Measurements from ENCODE around the gene PTGS1.
"Not testable (repeated sequence)": the region's sequence is repeated elsewhere in the genome, so short reads cannot be mapped to it uniquely, and the experiment has no call there.

The PTGS1 gene

GRCh38 chr9:122370869-122371755 lies at the start of gene PTGS1:
TSS of gene PTGS1 (plus strand) at chr9:122371024. CDS start at chr9:122371085, 61 bp downstream.
- TF ChIP-seq CTCF (IDR thresholded peaks at IDR 0.05; ENCODE audit: low read depth, low read length): no peak
- peak; percentile 94 for DNase-seq
- no peak within 1 kb of the TSS; the same call in 1 of the 2 replicates for H3K27ac ChIP-seq

GRCh38 chr9:122322553-122322952 lies 48.3 kb upstream of the PTGS1 start:
- H3K4me3 ChIP-seq (ENCODE audit: low read depth, low read length): no peak overlapping the region
- no peak overlapping the region for H3K27ac ChIP-seq
- no peaks in the 10 kb centered on the region for H3K27me3 ChIP-seq (ENCODE audit: insufficient read depth, low read depth, severe bottlenecking)
- no peak for TF ChIP-seq CTCF (IDR thresholded peaks at IDR 0.05; ENCODE audit: low read depth, low read length)
- H3K9me3 ChIP-seq (ENCODE audit: severe bottlenecking): no peaks in the 10 kb centered on the region
- H3K36me3 ChIP-seq: peaks cover 23% of the 10 kb centered on the region
- DNase-seq: no peak

More at GRCh38 chr9:122370869-122371755, at the start of gene PTGS1:
- Histone ChIP-seq H3K36me3 (no peaks in the 10 kb centered on the region), H3K9me3 (ENCODE audit: severe bottlenecking) (peaks cover 6% of the 10 kb centered on the region), H3K4me3 (ENCODE audit: low read depth, low read length) (peak within 1 kb of the TSS; percentile 53), H3K27me3 (ENCODE audit: insufficient read depth, low read depth, severe bottlenecking) (peaks cover 2% of the 10 kb centered on the region)

- H3K27me3 ChIP-seq (ENCODE audit: insufficient read depth, low read depth, severe bottlenecking); H3K4me3 ChIP-seq (ENCODE audit: low read depth, low read length); H3K27ac ChIP-seq; H3K9me3 ChIP-seq (ENCODE audit: severe bottlenecking); DNase-seq: not testable (repeated sequence)
- H3K36me3 ChIP-seq: peaks cover 15% of the 10 kb centered on the region; the same call in 1 of the 2 replicates
Measured at GRCh38 chr9:122324665-122325064, 46.2 kb upstream of the PTGS1 start.

GRCh38 chr9:122325124-122325523 lies 45.7 kb upstream of the PTGS1 start:
- DNase-seq: no peak
- no peak for TF ChIP-seq CTCF (IDR thresholded peaks at IDR 0.05; ENCODE audit: low read depth, low read length)
- Histone ChIP-seq H3K27ac (no peak overlapping the region), H3K27me3 (ENCODE audit: insufficient read depth, low read depth, severe bottlenecking) (no peaks in the 10 kb centered on the region), H3K4me3 (ENCODE audit: low read depth, low read length) (no peak overlapping the region), H3K36me3 (peaks cover 12% of the 10 kb centered on the region; the same call in 1 of the 2 replicates), H3K9me3 (ENCODE audit: severe bottlenecking) (no peaks in the 10 kb centered on the region)

GRCh38 chr9:122327175-122327574 lies 43.6 kb upstream of the PTGS1 start:
- no peak for DNase-seq
- Histone ChIP-seq H3K9me3 (ENCODE audit: severe bottlenecking) (no peaks in the 10 kb centered on the region), H3K36me3 (peaks cover 11% of the 10 kb centered on the region; the same call in 1 of the 2 replicates), H3K27me3 (ENCODE audit: insufficient read depth, low read depth, severe bottlenecking) (no peaks in the 10 kb centered on the region), H3K4me3 (ENCODE audit: low read depth, low read length) (no peak overlapping the region), H3K27ac (no peak overlapping the region)
- no peak for TF ChIP-seq CTCF (IDR thresholded peaks at IDR 0.05; ENCODE audit: low read depth, low read length)

- H3K27me3 ChIP-seq (ENCODE audit: insufficient read depth, low read depth, severe bottlenecking): no peaks in the 10 kb centered on the region
- H3K27ac ChIP-seq: no peak overlapping the region
- H3K4me3 ChIP-seq (ENCODE audit: low read depth, low read length): no peak overlapping the region
- H3K9me3 ChIP-seq (ENCODE audit: severe bottlenecking): no peaks in the 10 kb centered on the region
- no peak for TF ChIP-seq CTCF (IDR thresholded peaks at IDR 0.05; ENCODE audit: low read depth, low read length)
- no peaks in the 10 kb centered on the region for H3K36me3 ChIP-seq
- no peak for DNase-seq
Measured at GRCh38 chr9:122329597-122329996, 41.2 kb upstream of the PTGS1 start.

GRCh38 chr9:122330466-122330865 lies 40.4 kb upstream of the PTGS1 start:
- H3K4me3 ChIP-seq (ENCODE audit: low read depth, low read length): not testable (repeated sequence)

More at GRCh38 chr9:122330466-122330865, 40.4 kb upstream of the PTGS1 start:
- not testable (repeated sequence) for H3K9me3 ChIP-seq (ENCODE audit: severe bottlenecking); H3K27ac ChIP-seq; H3K36me3 ChIP-seq; H3K27me3 ChIP-seq (ENCODE audit: insufficient read depth, low read depth, severe bottlenecking); DNase-seq
